ENCODE data around the gene SIGMAR1.
A peak's percentile ranks its signal among the peaks of the same experiment; 100 is the strongest.

Gene SIGMAR1

GRCh38 chr9:34630402-34631154, 7.0 kb downstream of the SIGMAR1 start:
- DNase-seq (ENCODE audit: low read depth) = no peak

DNA sequence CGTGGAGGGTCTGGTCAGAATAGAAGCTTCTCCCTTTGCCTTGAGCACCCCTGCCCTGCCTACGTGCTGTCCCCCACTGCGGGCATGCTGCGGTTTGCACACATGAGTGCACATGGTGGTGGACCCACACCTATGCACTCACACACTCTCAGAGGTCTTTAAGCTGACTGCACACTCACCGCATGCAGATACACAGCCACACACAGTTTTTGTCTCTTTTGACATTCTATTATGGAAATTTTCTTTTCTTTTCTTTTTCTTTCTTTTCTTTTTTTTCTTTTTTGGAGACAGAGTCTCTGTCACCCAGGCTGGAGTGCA, 8.1 kb downstream of the SIGMAR1 start:
- DNase-seq (ENCODE audit: low read depth) = no peak

DNA sequence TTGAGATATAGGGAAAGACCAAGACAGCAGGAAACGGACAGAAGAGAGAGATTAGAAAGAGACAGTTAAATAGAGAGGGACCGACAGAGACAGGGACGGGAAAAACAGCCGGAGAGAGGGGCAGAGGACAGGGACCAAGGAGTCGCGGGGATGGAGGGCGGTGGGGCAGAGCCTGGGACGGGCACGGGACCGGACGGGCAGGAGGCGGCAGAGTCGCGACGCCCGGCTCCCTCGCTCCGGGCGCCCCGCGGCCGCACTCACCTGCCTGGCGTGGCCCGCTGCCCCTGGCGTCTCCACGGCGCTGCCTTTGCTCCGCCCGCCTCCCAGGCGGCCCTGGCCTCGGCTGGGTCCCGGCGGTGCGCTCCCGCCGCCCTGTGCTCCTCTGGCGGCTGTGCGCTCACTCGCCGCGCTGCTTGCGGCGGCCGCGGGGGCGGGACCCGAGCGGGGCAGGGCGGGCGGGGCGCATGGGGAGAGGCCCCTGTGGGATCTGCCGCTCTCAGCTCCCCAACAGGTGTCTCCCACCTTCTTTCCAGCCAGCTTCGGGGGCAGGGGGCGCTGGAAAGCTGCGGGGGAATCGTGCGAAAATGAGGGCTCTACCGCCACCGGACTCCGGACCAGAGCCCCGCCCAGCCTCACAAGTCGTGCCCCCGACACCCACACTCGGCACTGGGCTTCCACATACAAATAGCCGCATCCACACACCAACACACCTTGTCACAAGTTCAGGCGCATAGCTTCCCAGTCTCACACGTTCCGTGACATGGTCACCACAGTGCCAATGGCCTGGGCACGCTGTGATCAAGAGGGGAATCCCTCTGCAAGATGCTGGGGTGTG, 8.7 kb downstream of the SIGMAR1 start, which contains the start of gene ARID3C:
ARID3C (minus strand) TSS at position 411 of the 835 bp plus-strand sequence. CDS start 1,052 bp downstream, outside the sequence.
- no peak for DNase-seq (ENCODE audit: low read depth)

GRCh38 chr9:34627716-34628655, 9.6 kb downstream of the SIGMAR1 start:
- no peak for DNase-seq (ENCODE audit: low read depth)

DNA sequence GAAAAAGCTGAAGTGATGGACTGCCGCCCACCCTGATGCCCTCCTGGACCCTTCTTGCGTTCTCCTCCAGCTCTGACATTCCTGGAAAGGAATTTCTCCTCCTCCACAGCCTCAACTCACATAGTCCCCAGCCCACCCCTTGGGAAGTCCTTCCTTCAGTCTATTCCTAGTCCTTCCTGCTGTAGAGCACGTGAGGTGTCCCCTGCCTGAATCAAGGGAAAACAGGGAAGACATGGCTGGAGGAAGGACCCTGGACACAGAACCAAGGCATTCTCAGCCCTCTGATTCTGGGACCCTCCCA, 12.5 kb downstream of the SIGMAR1 start:
- DNase-seq (ENCODE audit: low read depth) = no peak

DNA sequence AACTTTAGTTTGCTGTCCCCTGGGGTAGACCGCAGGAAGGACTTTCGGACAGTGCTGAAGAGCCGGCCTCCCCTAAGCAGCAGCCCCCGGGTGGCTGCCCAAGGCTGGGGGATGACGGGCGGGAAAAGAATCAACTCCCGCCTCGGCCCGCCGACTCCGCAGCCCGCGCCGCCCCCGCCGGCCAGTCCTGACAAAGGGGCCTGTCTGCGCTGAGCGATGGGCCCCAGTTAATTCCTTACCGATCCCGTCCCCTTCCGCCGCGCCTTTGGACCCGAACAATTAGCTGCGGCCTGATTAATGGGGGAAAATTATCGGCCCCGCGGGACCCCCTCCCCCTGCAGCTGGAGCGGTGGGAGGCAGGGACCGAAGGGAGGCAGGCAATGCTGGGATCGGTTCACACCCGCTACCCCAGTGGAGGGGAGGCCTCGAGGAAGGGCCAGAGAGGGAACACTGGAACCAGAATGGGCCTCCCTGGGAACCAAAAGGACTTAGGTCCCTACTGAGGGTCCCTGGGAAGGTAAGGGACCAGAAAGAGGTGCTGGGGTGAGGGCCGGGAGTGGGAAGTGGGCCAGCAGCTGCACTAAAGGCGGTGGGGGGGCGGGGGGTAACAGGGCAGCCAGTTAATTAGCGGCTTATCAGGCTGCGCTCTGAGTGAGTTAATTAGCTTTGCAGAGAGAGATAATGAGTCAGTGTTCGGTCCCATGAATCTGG, 13.0 kb downstream of the SIGMAR1 start:
- DNase-seq (ENCODE audit: low read depth) = no peak

- DNase-seq (ENCODE audit: low read depth) = no peak
Measured at GRCh38 chr9:34623374-34624235, 14.0 kb downstream of the SIGMAR1 start.

DNA sequence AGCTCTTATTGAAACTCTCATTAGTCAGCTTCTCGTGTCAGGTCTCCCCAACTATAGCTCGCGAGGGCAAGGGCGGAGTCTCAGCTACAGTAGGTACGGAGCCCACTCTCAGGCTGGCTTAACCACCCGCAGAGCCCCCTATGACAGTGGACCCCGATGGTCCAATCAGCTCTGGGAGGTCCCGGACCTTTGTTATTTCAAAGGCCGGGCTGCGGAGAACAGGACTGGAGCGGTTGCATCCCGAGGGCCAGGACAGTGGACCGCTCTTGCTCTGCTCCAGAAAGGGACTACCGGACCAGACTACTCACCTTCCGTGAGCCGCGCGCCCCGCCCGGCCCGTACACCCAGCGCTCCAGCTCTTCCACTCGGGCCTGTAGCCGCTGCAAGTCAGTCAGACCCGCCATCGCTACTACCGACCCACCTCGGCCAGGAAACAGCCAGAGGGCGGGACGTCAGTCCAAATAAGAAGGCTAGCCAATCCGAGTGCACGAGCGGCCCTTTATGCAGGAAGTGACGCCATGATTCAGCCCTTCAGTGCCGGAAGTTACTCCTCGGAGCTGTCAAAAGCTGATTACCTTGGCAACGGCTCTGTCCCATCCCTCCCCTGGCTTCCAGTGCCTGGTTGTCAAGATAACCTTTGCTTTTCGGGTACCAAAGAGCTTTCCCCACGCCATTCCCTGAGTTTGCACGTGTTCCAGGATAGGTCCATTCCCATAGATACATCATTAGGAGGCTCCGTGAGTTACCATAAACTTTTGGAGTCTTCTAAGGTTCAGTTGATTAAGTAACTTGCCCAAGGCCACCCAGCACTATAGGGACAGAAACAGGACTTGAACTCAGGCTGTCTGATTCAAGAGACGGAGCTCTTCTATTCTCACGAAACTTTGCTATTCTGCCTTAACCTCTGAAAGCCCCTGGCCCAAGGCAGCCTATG, 17.3 kb downstream of the SIGMAR1 start, which contains the start of gene DCTN3:
DCTN3 (minus strand) TSS at position 435 of the 934 bp plus-strand sequence; CDS start at position 404, 31 bp downstream.
- peak; percentile 86 for DNase-seq (ENCODE audit: low read depth)

GRCh38 chr9:34615132-34615531, 22.5 kb downstream of the SIGMAR1 start:
- DNase-seq (ENCODE audit: low read depth) = no peak

GRCh38 chr9:34612788-34613390, 24.7 kb downstream of the SIGMAR1 start:
- peak; percentile 60 for DNase-seq (ENCODE audit: low read depth)

DNA sequence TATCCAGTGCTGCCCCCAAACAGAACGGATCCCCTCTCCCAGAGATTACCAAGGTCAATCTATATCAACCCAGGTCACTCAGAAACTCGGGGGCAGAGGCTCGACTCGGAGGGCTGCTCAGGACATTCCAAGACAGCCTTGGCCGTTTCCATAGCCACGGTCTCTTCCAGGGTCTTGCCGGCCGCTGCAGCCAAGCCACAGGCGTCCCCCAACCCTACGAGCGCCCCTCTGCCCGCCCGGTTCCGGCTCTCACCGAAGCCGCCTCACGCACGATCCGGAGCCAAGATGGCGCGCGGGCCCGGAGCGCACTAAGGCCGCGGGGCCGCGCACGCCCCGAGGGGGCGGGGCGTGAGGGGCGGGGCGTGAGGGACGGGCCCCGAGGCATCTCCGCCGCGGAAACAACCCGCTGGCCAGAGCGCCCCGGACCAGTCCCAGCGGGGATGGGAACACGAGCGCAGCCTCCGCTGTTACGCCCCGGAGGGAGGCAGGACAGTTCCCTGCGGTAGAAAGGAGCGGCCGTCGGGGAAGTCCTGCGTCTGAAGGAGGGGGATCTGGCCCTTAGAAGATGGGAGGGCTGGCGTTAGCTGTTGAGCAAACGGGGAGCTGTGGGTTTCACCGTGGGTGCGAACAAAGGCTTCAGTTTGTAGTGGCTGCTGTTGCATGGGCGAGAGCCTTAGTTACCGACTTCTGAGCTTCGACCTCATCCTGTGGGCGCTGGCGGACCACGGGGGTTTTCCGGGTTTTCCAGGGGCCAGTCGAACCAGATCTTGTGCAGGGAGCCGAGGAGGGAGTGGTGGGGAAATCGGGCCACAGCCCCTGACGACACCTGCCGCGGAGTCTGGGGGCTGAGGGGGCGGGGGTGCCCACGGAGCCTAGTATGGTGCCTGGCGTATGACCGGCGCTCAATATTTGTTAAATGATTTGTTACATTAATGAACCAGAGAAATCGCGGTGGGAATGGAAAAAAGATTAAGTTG, 25.5 kb downstream of the SIGMAR1 start, which contains the start of gene RPP25L:
RPP25L (minus strand) TSS at position 287 of the 977 bp plus-strand sequence. CDS start 801 bp downstream, outside the sequence.
- DNase-seq (ENCODE audit: low read depth) = peak; percentile 77

GRCh38 chr9:34611251-34611810, 26.3 kb downstream of the SIGMAR1 start:
- DNase-seq (ENCODE audit: low read depth) = no peak

DNA sequence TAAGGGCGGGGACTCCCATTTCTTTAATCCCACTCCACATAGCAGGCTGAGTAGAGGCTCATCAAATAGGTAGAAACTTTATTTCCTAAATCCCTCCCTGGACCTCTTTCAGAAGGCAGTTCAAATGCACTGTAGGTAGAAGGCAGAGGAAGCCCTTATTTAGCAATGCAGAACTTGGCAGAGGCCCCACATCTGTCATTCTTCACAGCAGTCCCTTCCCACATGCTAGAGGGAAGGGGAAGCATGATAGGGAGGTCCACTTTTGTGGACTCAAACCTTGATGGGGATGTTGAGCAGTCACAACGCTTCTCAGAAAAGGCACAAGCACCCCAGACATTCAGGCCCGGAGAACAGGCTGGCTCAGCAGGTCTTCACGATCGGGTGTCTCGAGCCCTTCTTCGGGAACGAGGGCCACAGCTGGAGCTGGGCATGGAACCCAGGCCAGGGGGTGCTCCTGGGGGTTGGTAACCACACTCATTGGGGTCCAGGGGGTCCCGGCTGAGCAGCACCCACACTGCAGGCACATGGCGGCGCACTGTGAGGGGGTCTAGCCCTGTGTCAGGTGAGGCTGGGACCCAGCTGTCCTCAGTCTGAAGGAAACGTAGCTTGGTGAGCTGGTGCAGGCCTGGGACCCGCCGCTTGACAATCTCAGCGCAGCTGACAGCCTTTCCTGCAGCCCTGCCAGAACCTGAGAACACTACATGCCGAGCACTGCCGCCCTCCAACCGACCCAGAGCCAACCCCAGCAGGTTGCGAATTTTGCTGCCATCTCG, 27.0 kb downstream of the SIGMAR1 start:
- no peak for DNase-seq (ENCODE audit: low read depth)

- no peak for DNase-seq (ENCODE audit: low read depth)
Measured at GRCh38 chr9:34607331-34607730, 30.3 kb downstream of the SIGMAR1 start.

- no peak for DNase-seq (ENCODE audit: low read depth)
Measured at GRCh38 chr9:34606905-34607304, 30.7 kb downstream of the SIGMAR1 start.

GRCh38 chr9:34606190-34606589, 31.4 kb downstream of the SIGMAR1 start:
- DNase-seq (ENCODE audit: low read depth) = no peak

Measured in T follicular helper cell (primary cell).